Ramos (cell line): ENCODE results near the gene VWA5B1.

ENCODE experiments used
- in situ Hi-C: fragments of 300-500 bp; cut with MboI; formaldehyde crosslinking; loops from one replicate; pipeline ENCODE4 v1.14.3; 2022; ENCODE audit warnings: low sequenced_read_pairs; ENCODE audit not compliant: unreplicated experiment

VWA5B1 gene

GRCh38 chr1:20362856-20363255 lies 72.2 kb downstream of the VWA5B1 start:
- in situ Hi-C loops = no loop called here

GRCh38 chr1:20365421-20366055 lies 74.9 kb downstream of the VWA5B1 start:
- in situ Hi-C loops = no loop called here

- in situ Hi-C loops = no loop called here
Observed at GRCh38 chr1:20366056-20366462, 75.4 kb downstream of the VWA5B1 start.

GRCh38 chr1:20366463-20367115 lies 75.9 kb downstream of the VWA5B1 start:
- in situ Hi-C loops = no loop called here

GRCh38 chr1:20367116-20367585 lies 76.5 kb downstream of the VWA5B1 start:
- in situ Hi-C loops = no loop called here

GRCh38 chr1:20367626-20368025 lies 77.0 kb downstream of the VWA5B1 start:
- in situ Hi-C loops = no loop called here

- in situ Hi-C loops = no loop called here
Observed at GRCh38 chr1:20368866-20369470, 78.3 kb downstream of the VWA5B1 start.

GRCh38 chr1:20370698-20371097 lies 80.0 kb downstream of the VWA5B1 start:
- in situ Hi-C loops = no loop called here

- in situ Hi-C loops = no loop called here
Observed at GRCh38 chr1:20371411-20371810, 80.7 kb downstream of the VWA5B1 start.

- in situ Hi-C loops = no loop called here
Observed at GRCh38 chr1:20371883-20372282, 81.2 kb downstream of the VWA5B1 start.

GRCh38 chr1:20372676-20373075 lies 82.0 kb downstream of the VWA5B1 start:
- in situ Hi-C loops = no loop called here

GRCh38 chr1:20373286-20373685 lies 82.6 kb downstream of the VWA5B1 start:
- in situ Hi-C loops = no loop called here

- in situ Hi-C loops = no loop called here
Observed at GRCh38 chr1:20373764-20374163, 83.1 kb downstream of the VWA5B1 start.

- in situ Hi-C loops = no loop called here
Observed at GRCh38 chr1:20375563-20375962, 84.9 kb downstream of the VWA5B1 start.

- in situ Hi-C loops = no loop called here
Observed at GRCh38 chr1:20376171-20376570, 85.5 kb downstream of the VWA5B1 start.

GRCh38 chr1:20376880-20377494 lies 86.3 kb downstream of the VWA5B1 start:
- in situ Hi-C loops = no loop called here

- in situ Hi-C loops = no loop called here
Observed at GRCh38 chr1:20377516-20378270, 87.0 kb downstream of the VWA5B1 start.

GRCh38 chr1:20379075-20379474 lies 88.4 kb downstream of the VWA5B1 start:
- in situ Hi-C loops = no loop called here

GRCh38 chr1:20380175-20380574 lies 89.5 kb downstream of the VWA5B1 start:
- in situ Hi-C loops = no loop called here

GRCh38 chr1:20380616-20381035 lies 90.0 kb downstream of the VWA5B1 start:
- in situ Hi-C loops = no loop called here
